Keratinocyte (primary cell): ENCODE results near the gene ATG14.

ENCODE experiments used
- CTCF ChIP-seq, 3 experiments: IDR thresholded peaks in 1 of 3; conservative IDR thresholded peaks in 1 of 3; optimal IDR thresholded peaks in 1 of 3; 2 replicates in 2 of 3; 3 replicates in 1 of 3; pipeline versions ENCODE3 to v1.5.1; 2011; ENCODE audit warnings: low read length in 3 of 3, mild to moderate bottlenecking in 3 of 3, moderate library complexity in 2 of 3, control low read depth in 1 of 3, inconsistent platforms in 1 of 3; ENCODE audit not compliant: insufficient read depth in 2 of 3; ENCODE audit errors: extremely low read depth in 1 of 3
- EZH2 ChIP-seq: IDR thresholded peaks from one replicate; pipeline ENCODE4 v1.6.1; 2012; ENCODE audit warnings: inconsistent platforms, mild to moderate bottlenecking, low read length, moderate library complexity

DNA sequence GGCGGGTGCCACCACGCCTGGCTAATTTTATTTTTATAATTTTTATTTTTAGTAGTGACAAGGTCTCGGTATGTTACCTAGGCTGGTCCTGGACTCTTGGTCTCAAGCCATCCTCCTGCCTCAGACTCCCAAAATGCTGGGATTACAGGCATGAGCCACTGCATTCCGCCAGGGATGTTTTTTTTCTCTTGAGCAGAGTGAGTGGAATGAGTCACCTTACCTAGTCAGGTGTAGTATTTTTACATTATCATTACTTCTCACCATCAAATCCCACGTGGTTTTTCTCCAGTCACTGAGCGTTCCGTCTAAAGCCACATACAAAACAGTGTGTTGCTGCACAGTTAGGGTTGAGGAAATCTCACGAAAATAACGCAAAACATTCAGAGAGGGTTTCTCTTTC lies 29.7 kb upstream of the ATG14 start:
- TF ChIP-seq CTCF (optimal IDR thresholded peaks at IDR 0.05 in 1 of 3, IDR thresholded peaks at IDR 0.05 in 1 of 3, conservative IDR thresholded peaks at IDR 0.05 in 1 of 3; ENCODE audit: extremely low read depth in 1 of 3, insufficient read depth in 2 of 3, low read length in 3 of 3) (no peak), EZH2 (no peak)
